GM21390 (cell line): Measurements from ENCODE around the gene ITFG2.

ENCODE experiments used
- ATAC-seq: cut with Tn5 transposase; IDR thresholded peaks from one replicate; pipeline ENCODE4 v1.9.1; 2021; ENCODE audit not compliant: unreplicated experiment

Gene ITFG2

GRCh38 chr12:2826721-2827515 is 14.4 kb downstream of the ITFG2 start:
- ATAC-seq = no peak

DNA sequence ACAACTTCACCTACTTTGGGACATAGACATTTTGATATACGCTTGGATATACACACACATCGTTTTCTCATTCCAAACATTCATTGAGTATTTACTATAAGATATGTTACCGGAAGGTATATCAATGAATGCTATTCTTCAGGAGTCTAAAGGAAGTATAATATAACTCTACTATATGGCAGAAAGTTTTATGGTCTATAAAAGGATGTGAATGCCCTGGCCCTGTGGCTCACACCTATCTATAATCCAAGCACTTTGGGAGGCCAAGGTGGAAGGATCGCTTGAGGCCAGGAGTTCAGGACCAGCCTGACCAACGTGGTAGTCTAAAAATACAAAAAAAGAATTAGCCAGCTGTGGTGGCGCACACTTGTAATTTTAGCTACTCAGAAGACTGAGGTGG is 16.8 kb downstream of the ITFG2 start:
- no peak for ATAC-seq

DNA sequence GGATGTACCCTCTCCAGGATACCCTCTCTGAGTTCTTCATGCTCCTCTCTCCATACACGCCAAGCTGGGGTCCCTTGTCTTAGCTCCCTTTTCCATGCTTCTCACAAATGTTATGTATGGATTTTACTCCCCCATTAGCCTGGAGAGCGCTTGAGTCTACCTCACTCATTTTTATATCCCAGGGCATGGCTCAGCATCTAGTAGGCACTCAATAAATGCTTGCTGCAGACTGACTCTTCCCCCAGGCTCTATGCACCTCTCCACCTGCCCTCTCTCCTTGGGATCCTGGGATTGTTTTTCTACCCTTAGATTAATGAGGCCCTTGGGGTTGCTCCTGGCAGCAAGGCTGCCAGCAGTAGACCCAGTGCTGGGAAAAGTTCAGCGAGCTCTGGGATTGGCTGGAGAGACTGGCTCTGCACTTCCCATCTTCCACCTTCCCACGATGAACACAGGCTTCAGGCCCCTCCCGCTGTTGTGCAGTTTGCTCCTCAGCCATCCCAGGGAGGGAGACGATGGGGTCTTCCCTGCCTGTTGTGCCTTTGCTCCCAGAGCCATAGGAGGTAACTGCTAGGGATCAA is 20.2 kb downstream of the ITFG2 start:
- ATAC-seq = no peak

GRCh38 chr12:2833327-2833726 is 20.9 kb downstream of the ITFG2 start:
- ATAC-seq = no peak

GRCh38 chr12:2833810-2834209 is 21.3 kb downstream of the ITFG2 start:
- ATAC-seq = no peak

- ATAC-seq = no peak
Measured at GRCh38 chr12:2834581-2835491, 22.4 kb downstream of the ITFG2 start, which contains the start of gene NRIP2. Gene NRIP2 (minus strand): TSS chr12:2835035. CDS start chr12:2834983, 52 bp downstream.

GRCh38 chr12:2835691-2836403 is 23.4 kb downstream of the ITFG2 start:
- ATAC-seq = no peak

DNA sequence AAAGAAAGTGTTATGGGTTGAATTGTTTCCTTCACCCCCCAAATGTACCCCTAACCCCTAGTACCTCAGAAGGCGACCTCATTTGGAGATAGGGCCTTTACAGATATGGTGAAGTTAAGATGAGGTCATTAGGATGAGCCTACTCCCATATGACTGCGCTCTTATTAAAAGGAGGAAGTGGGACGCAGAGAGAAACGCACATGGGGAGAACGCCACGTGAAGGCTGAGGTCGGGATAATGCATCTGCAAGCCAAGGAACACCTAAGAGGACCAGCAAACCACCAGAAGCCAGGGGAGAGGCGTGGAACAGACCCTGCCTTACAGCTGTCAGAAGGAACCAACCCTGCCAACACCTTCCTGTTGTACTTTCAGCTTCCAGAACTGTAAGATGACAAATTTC is 24.1 kb downstream of the ITFG2 start:
- no peak for ATAC-seq

DNA sequence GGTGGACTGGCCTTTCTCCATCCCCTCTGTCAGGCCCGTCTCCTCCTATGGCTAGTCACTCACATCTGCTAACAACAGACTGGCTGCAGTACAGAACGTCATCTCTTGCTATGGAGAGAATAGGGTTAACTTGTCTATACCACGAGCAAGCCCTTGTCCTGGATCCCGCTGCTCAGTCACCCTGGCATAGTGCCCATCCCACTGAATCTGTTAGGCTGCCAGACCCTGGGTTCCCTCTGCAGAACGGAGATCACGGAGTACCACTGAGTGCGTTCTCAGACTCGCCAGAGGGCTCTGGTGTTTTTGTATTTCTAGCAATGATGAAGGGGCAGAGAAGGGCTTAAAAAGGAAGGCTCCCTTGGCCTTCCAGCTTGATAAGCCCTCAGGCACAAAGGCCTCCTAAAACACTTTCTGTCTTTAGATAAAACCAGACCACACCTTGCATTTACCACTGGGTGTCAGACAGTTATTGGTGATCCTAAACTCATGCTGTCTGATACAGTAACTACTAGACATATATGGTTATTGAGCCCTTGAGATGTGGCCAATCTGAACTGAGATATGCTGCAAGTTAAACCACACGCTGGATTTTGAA is 28.7 kb downstream of the ITFG2 start:
- no peak for ATAC-seq

DNA sequence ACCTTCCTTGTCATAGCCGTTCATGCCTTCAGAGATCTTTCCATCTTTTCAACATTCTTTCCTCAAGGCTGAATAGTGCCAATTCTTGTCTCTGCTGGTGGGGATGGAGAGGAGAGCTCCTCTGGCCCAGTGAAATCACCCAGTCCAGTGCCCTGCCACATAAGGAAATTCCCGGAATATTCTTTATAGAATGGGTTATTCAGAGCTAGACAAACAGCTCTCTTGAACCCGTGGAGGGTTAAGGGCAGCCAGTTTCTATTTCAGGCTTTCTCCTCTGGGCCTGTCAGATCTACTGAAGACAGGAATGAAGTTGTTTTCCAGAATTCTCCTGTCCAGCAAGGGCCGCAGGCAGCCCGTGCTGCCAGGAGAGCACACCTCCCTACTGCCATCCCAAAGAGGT is 30.5 kb downstream of the ITFG2 start:
- no peak for ATAC-seq

DNA sequence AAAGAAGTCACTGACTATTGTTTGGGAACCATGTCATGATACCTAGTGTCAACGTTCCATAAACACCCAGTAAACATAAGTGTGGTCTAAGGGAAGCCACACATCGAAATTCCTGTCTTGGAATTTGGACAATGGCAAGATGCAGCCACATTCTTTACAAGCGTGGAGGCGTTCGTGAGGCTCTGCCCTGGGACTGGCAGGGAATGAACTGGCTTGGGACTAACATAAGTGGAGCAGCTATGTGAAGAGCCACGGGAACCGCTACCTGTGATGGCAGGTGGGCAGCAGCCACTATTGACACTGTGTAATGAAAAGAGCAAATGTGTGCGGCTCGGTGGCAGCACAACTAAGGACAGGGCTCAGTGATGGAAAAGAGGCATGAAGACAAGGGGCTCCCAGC is 32.3 kb downstream of the ITFG2 start:
- ATAC-seq = no peak

DNA sequence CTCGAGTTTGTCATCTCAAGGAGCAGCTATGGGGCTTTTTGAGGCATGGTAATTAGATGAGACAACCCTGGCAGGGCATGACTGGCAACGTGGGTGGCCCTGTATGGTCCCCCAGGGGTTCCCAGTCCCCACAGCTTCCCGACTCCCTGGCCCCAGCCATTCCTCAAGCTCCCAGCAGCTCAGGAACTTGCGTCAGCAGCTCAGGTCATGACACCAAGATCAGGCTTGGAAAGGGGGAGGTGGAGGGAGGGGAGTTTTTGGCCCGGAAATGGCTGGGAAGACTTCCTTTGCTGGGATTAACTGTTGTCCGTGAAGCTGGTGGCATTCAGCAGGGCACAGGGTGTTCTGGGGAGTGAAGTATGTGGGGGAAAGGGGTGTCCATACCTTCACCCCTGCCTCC is 32.8 kb downstream of the ITFG2 start:
- ATAC-seq = no peak

GRCh38 chr12:2851931-2852330 is 39.5 kb downstream of the ITFG2 start:
- no peak for ATAC-seq

DNA sequence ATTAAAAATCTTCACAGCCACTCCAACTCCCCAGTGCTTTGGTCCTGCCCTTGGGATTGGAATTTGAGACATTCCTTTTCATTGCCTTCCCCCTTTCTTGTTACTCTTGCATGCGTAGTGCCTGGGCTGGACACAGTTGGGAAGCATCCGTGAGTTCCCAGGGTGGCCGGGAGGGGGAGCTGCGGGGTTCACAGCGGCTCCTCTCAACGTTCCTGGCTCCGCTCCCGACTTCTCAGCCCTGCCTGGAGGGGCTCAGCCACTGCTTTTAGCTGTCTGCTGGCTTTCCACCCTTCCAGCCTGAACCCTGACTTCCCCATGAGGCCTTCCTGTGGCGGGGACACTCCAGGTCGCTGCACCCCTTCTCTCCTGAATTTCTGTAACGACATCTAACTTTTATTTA is 41.2 kb downstream of the ITFG2 start:
- ATAC-seq = no peak

- ATAC-seq = no peak
Measured at GRCh38 chr12:2854669-2855453, 42.4 kb downstream of the ITFG2 start.

DNA sequence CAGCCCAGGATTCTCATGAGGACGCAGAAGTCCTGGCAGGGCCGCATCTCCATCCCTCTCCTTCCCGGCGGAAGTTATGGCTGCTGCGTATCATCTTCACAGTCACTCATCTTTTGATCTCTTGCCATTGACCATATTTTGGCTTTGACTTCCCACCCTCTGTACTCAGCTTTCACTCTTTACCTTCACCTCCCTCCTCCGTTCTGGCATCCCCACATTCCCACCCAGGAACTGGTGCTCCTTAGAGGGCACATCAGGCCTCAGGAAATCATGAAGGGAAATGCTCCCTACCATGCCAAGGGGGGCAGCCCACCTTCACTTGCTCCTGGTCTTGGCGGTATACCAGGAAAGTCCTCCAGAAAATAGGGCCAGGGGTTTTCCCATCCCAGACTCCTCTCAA is 43.1 kb downstream of the ITFG2 start:
- no peak for ATAC-seq

DNA sequence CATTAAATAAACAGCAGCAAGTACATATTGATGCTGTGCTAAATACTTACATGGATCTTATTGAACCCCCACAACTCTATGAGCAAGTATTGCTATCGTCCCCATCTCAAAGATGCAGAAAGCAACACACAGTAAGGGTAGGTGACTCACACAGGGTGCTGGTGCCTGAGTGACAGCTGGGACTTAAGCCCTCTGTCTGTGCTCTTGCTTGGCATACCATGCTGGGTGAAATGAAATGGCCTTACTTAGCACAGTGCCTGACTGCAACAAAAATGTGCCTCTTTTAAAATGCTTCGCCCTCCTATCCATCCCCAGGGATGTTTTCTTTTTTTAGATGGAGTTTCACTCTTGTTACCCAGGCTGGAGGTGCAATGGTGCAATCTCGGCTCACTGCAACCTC is 43.6 kb downstream of the ITFG2 start:
- no peak for ATAC-seq

GRCh38 chr12:2857021-2857431 is 44.6 kb downstream of the ITFG2 start, which contains the start of gene TEX52:
Gene TEX52 (minus strand): TSS chr12:2857039. CDS start chr12:2857026, 13 bp downstream.
- ATAC-seq = no peak

- ATAC-seq = no peak
Measured at GRCh38 chr12:2857576-2857975, 45.1 kb downstream of the ITFG2 start.

- no peak for ATAC-seq
Measured at GRCh38 chr12:2858334-2858733, 45.9 kb downstream of the ITFG2 start.
